ENCODE results near the gene TMEM132A. TPM values are rescaled to one million over a fixed set of nuclear protein-coding genes. Genes with fewer than 3 reads are reported as not detected.
"Not testable (repeated sequence)": the region's sequence is repeated elsewhere in the genome, so short reads cannot be mapped to it uniquely, and the experiment has no call there.

TMEM132A gene
- total RNA-seq, 8 experiments from 2014 or later = 16.4 to 180 (median 81.4) TPM

- in situ Hi-C loops (cut with MboI; ENCODE audit: low pct_unique_long_range_greater_than_20kb in 2 of 9, low sequenced_read_pairs in 9 of 9, unreplicated experiment in 9 of 9) = loop anchor here in 1 of 9 experiments (10.0 kb wide), 1 partner anchor 61 kb away; no protein-coding TSS in a partner anchor
- WGBS, 10 experiments = 71 to 100% (median 94%) methylated on average over 1 to 5 of the region's 5 CpGs
- Histone ChIP-seq H3K4me1 (replicated peaks in 1 of 2) (no peaks in the 10 kb centered on the region), H3K27ac (no peak overlapping the region), H3K4me3 (no peak overlapping the region)
- no peak for ATAC-seq (replicated peaks in 6 of 8)
Measured at GRCh38 chr11:60895687-60896086, 28.6 kb upstream of the TMEM132A start.

- in situ Hi-C loops (cut with MboI; ENCODE audit: low pct_unique_long_range_greater_than_20kb in 2 of 9, low sequenced_read_pairs in 9 of 9, unreplicated experiment in 9 of 9) = loop anchor here in 1 of 9 experiments (10.0 kb wide), 1 partner anchor 63 kb away; no protein-coding TSS in a partner anchor
- 71 to 96% (median 86%) methylated on average over 2 to 4 of the region's 4 CpGs; no CpG with 5 or more reads in 3 of the 10 experiments for WGBS, 10 experiments
Measured at GRCh38 chr11:60897496-60897895, 26.8 kb upstream of the TMEM132A start.

GRCh38 chr11:60899046-60899936 lies 25.0 kb upstream of the TMEM132A start:
- no peak overlapping the region for H3K27ac ChIP-seq
- in situ Hi-C loops (cut with MboI; ENCODE audit: low pct_unique_long_range_greater_than_20kb in 2 of 9, low sequenced_read_pairs in 9 of 9, unreplicated experiment in 9 of 9) = loop anchor here in 1 of 9 experiments (10.0 kb wide), 1 partner anchor 64 kb away; no protein-coding TSS in a partner anchor
- ATAC-seq (replicated peaks in 6 of 8) = peak; percentile 56 to 93 (median 74)

More at GRCh38 chr11:60897496-60897895, 26.8 kb upstream of the TMEM132A start:
- no peak overlapping the region for H3K4me3 ChIP-seq
- H3K4me1 ChIP-seq (replicated peaks in 1 of 2) = no peaks in the 10 kb centered on the region
- no peak for ATAC-seq (replicated peaks in 6 of 8)
- H3K27ac ChIP-seq = no peak overlapping the region

GRCh38 chr11:60899977-60900376 lies 24.3 kb upstream of the TMEM132A start:
- WGBS, 10 experiments = 20 to 100% (median 87%) methylated on average over 1 to 4 of the region's 4 CpGs
- no peak for ATAC-seq (replicated peaks in 6 of 8)
- H3K4me3 ChIP-seq = no peak overlapping the region
- H3K27ac ChIP-seq = no peak overlapping the region
- H3K4me1 ChIP-seq (replicated peaks in 1 of 2) = peaks cover 8% of the 10 kb centered on the region in 2 donors
- in situ Hi-C loops (cut with MboI; ENCODE audit: low pct_unique_long_range_greater_than_20kb in 2 of 9, low sequenced_read_pairs in 9 of 9, unreplicated experiment in 9 of 9) = loop anchor here in 1 of 9 experiments (10.0 kb wide), 1 partner anchor 65 kb away; no protein-coding TSS in a partner anchor

More at GRCh38 chr11:60899046-60899936, 25.0 kb upstream of the TMEM132A start:
- no peak overlapping the region for H3K4me3 ChIP-seq
- peaks cover 1% of the 10 kb centered on the region in 2 donors for H3K4me1 ChIP-seq (replicated peaks in 1 of 2)
- 42 to 67% (median 58%) methylated on average over 1 to 12 of the region's 12 CpGs for WGBS, 10 experiments

GRCh38 chr11:60900673-60901404 lies 23.4 kb upstream of the TMEM132A start:
- WGBS, 10 experiments = 32 to 100% (median 93%) methylated on average over 1 to 6 of the region's 13 CpGs; no CpG with 5 or more reads in 5 of the 10 experiments
- no peak for ATAC-seq (replicated peaks in 6 of 8)
- Histone ChIP-seq H3K27ac (no peak overlapping the region), H3K4me1 (replicated peaks in 1 of 2) (peaks cover 11 to 12% of the 10 kb centered on the region in 2 donors), H3K4me3 (no peak overlapping the region)
- in situ Hi-C loops (cut with MboI; ENCODE audit: low pct_unique_long_range_greater_than_20kb in 2 of 9, low sequenced_read_pairs in 9 of 9, unreplicated experiment in 9 of 9) = no loop called here

- H3K4me3 ChIP-seq = no peak overlapping the region
- 100% methylated on average over 2 to 4 of the region's 11 CpGs; no CpG with 5 or more reads in 8 of the 10 experiments for WGBS, 10 experiments
- H3K27ac ChIP-seq = no peak overlapping the region
- peaks cover 11 to 12% of the 10 kb centered on the region in 2 donors for H3K4me1 ChIP-seq (replicated peaks in 1 of 2)
- in situ Hi-C loops (cut with MboI; ENCODE audit: low pct_unique_long_range_greater_than_20kb in 2 of 9, low sequenced_read_pairs in 9 of 9, unreplicated experiment in 9 of 9) = no loop called here
- ATAC-seq (replicated peaks in 6 of 8) = no peak
Measured at GRCh38 chr11:60902625-60903024, 21.6 kb upstream of the TMEM132A start.

GRCh38 chr11:60905047-60905446 lies 19.2 kb upstream of the TMEM132A start:
- peaks cover 11 to 12% of the 10 kb centered on the region in 2 donors for H3K4me1 ChIP-seq (replicated peaks in 1 of 2)
- peak overlapping the region; percentile 55 to 93 (median 83) for H3K4me3 ChIP-seq
- peak overlapping the region; percentile 86 to 89 for H3K27ac ChIP-seq
- in situ Hi-C loops (cut with MboI; ENCODE audit: low pct_unique_long_range_greater_than_20kb in 2 of 9, low sequenced_read_pairs in 9 of 9, unreplicated experiment in 9 of 9) = no loop called here
- peak in 1 of 8 experiments; percentile 2 for ATAC-seq (replicated peaks in 6 of 8)
- WGBS, 10 experiments = 0 to 80% (median 54%) methylated on average over 1 to 6 of the region's 6 CpGs

- ATAC-seq (replicated peaks in 6 of 8) = peak in 3 of 8 experiments; percentile 1 to 3 (median 1)
- 0 to 13% (median 6%) methylated on average over 3 to 14 of the region's 16 CpGs; no CpG with 5 or more reads in 1 of the 10 experiments for WGBS, 10 experiments
- Histone ChIP-seq H3K27ac (peak overlapping the region; percentile 86 to 89), H3K4me1 (replicated peaks in 1 of 2) (peaks cover 11 to 12% of the 10 kb centered on the region in 2 donors), H3K4me3 (peak overlapping the region; percentile 55 to 93 (median 83))
- in situ Hi-C loops (cut with MboI; ENCODE audit: low pct_unique_long_range_greater_than_20kb in 2 of 9, low sequenced_read_pairs in 9 of 9, unreplicated experiment in 9 of 9) = no loop called here
Measured at GRCh38 chr11:60905551-60906113, 18.6 kb upstream of the TMEM132A start.

- in situ Hi-C loops (cut with MboI; ENCODE audit: low pct_unique_long_range_greater_than_20kb in 2 of 9, low sequenced_read_pairs in 9 of 9, unreplicated experiment in 9 of 9) = no loop called here
- Histone ChIP-seq H3K27ac (peak within 1 kb of the TSS; percentile 86 to 89), H3K4me3 (peak within 1 kb of the TSS; percentile 55 to 93 (median 83)), H3K4me1 (replicated peaks in 1 of 2) (peaks cover 11 to 12% of the 10 kb centered on the region in 2 donors)
- ATAC-seq (replicated peaks in 6 of 8) = peak; percentile 90 to 98 (median 94)
- 0 to 1% (median 0%) methylated on average over 2 to 32 of the region's 75 CpGs; no CpG with 5 or more reads in 4 of the 10 experiments for WGBS, 10 experiments
Measured at GRCh38 chr11:60906132-60906972, 17.9 kb upstream of the TMEM132A start, which contains the start of gene PRPF19. Gene PRPF19 (minus strand): TSS chr11:60906585. CDS start chr11:60906382, 203 bp downstream.

- H3K27ac ChIP-seq = no peak overlapping the region
- no peak overlapping the region for H3K4me3 ChIP-seq
Measured at GRCh38 chr11:60908803-60909202, 15.5 kb upstream of the TMEM132A start.

GRCh38 chr11:60909680-60910280 lies 14.5 kb upstream of the TMEM132A start:
- peaks cover 12 to 17% of the 10 kb centered on the region in 2 donors for H3K4me1 ChIP-seq (replicated peaks in 1 of 2)
- not testable (repeated sequence) for H3K27ac ChIP-seq; H3K4me3 ChIP-seq; ATAC-seq (replicated peaks in 6 of 8)
- in situ Hi-C loops (cut with MboI; ENCODE audit: low pct_unique_long_range_greater_than_20kb in 2 of 9, low sequenced_read_pairs in 9 of 9, unreplicated experiment in 9 of 9) = loop anchor here in 2 of 9 experiments (10.0 kb wide), 1 partner anchor 215 kb away; no protein-coding TSS in a partner anchor
- 0 to 43% (median 25%) methylated on average over 2 to 3 of the region's 3 CpGs; no CpG with 5 or more reads in 3 of the 10 experiments for WGBS, 10 experiments

More at GRCh38 chr11:60908803-60909202, 15.5 kb upstream of the TMEM132A start:
- ATAC-seq (replicated peaks in 6 of 8) = no peak
- in situ Hi-C loops (cut with MboI; ENCODE audit: low pct_unique_long_range_greater_than_20kb in 2 of 9, low sequenced_read_pairs in 9 of 9, unreplicated experiment in 9 of 9) = no loop called here
- H3K4me1 ChIP-seq (replicated peaks in 1 of 2) = peaks cover 18 to 23% of the 10 kb centered on the region in 2 donors
- 0 to 17% (median 0%) methylated on average over 1 of the region's 1 CpG; no CpG with 5 or more reads in 5 of the 10 experiments for WGBS, 10 experiments
